ENCODE results near the gene FXYD5. TPM values are rescaled to one million over a fixed set of nuclear protein-coding genes. Genes with fewer than 3 reads are reported as not detected.

Gene FXYD5
- total RNA-seq, 1 experiment from 2014 or later: 100 TPM

GRCh38 chr19:35160629-35161433 lies 6.3 kb downstream of the FXYD5 start:
- Histone ChIP-seq H3K23me2 (ENCODE audit: insufficient read length, low read depth, low read length, poor library complexity, severe bottlenecking) (no peaks in the 10 kb centered on the region), H3K4me1 (ENCODE audit: insufficient read depth, low read length) (no peaks in the 10 kb centered on the region), H3T11ph (ENCODE audit: low read length) (no peak overlapping the region), H2BK12ac (ENCODE audit: insufficient read length, low read depth, low read length) (no peak overlapping the region), H2AK5ac (ENCODE audit: insufficient read length, low read length) (no peak overlapping the region), H3K79me1 (ENCODE audit: insufficient read depth, low read depth, low read length, poor library complexity, severe bottlenecking) (no peaks in the 10 kb centered on the region), H2BK5ac (ENCODE audit: insufficient read length, low read length) (no peak overlapping the region), H4K20me1 (ENCODE audit: control insufficient read depth, insufficient read depth, insufficient read length) (no peaks in the 10 kb centered on the region), H3K18ac (ENCODE audit: insufficient read length, low read depth, low read length) (no peak overlapping the region), H3K27ac (ENCODE audit: insufficient read length, low read depth, low read length) (no peak overlapping the region), H2AFZ (ENCODE audit: low read length) (no peak overlapping the region), H3K79me2 (ENCODE audit: insufficient read depth, low read length) (no peaks in the 10 kb centered on the region; the same call in 1 of the 2 replicates), H3K4me2 (ENCODE audit: insufficient read depth, insufficient read length, low read length) (no peak overlapping the region), H4K8ac (replicated peaks; ENCODE audit: insufficient read length, low read depth, low read length) (no peak overlapping the region), H3K9ac (ENCODE audit: extremely low read depth, insufficient read length, low read length) (no peak overlapping the region), H3K23ac (ENCODE audit: insufficient read length, low read depth, low read length) (no peak overlapping the region), H2BK20ac (ENCODE audit: low read depth, low read length, poor library complexity, severe bottlenecking) (no peak overlapping the region), H4K91ac (ENCODE audit: insufficient read length, low read depth, low read length) (no peak overlapping the region), H3K4ac (ENCODE audit: low read depth, low read length) (no peak overlapping the region), H3K9me3 (ENCODE audit: control insufficient read depth, low read depth, low read length) (peaks cover 2% of the 10 kb centered on the region), H3K56ac (ENCODE audit: insufficient read length, low read depth, low read length) (no peak overlapping the region), H3K27me3 (ENCODE audit: insufficient read depth, low read length) (no peaks in the 10 kb centered on the region), H2BK15ac (ENCODE audit: low read depth, low read length) (no peak overlapping the region), H3K14ac (ENCODE audit: insufficient read depth, low read length) (no peak overlapping the region), H4K5ac (ENCODE audit: insufficient read length, low read depth, low read length) (no peak overlapping the region), H2BK120ac (ENCODE audit: low read depth, low read length, poor library complexity, severe bottlenecking) (no peak overlapping the region)
- no peaks in the 10 kb centered on the region for H3K27me3 Mint-ChIP-seq (ENCODE audit: low read depth)
- no peak for TF ChIP-seq CTCF (conservative IDR thresholded peaks at IDR 0.05)
- peaks cover 75 to 85% (median 79%) of the 10 kb centered on the region in 3 experiments for H3K36me3 Mint-ChIP-seq (ENCODE audit: insufficient read depth in 1 of 3, low read depth in 3 of 3)
- H3K4me1 Mint-ChIP-seq: peaks cover 8 to 9% of the 10 kb centered on the region in 2 experiments
- peaks cover 4 to 19% of the 10 kb centered on the region in 2 experiments for H3K9me3 Mint-ChIP-seq
- WGBS (ENCODE audit: extremely low coverage, insufficient read length, low lambda C conversion rate): no CpG with 5 or more reads among the region's 9 CpGs
- no peak for DNase-seq
- peak overlapping the region in 1 of 3 experiments; percentile 24; a peak in 1 of 7 replicates for H3K27ac Mint-ChIP-seq
- no peak overlapping the region for H3K4me3 Mint-ChIP-seq
